ENCODE results near the gene DARS1. TPM values are rescaled to one million over a fixed set of nuclear protein-coding genes. Genes with fewer than 3 reads are reported as not detected.

Gene DARS1
- total and polyA plus RNA-seq, 10 donors: 56.2 to 88.6 (median 66.1) TPM

GRCh38 chr2:135914485-135914884 lies 70.9 kb downstream of the DARS1 start:
- TF ChIP-seq POLR2AphosphoS5 (IDR thresholded peaks at IDR 0.05): no peak
- no peak for TF ChIP-seq CTCF (IDR thresholded peaks at IDR 0.05 in 8 of 11, conservative IDR thresholded peaks at IDR 0.05 in 3 of 11)
- TF ChIP-seq POLR2A (IDR thresholded peaks at IDR 0.05): no peak
- Histone ChIP-seq H3K9me3 (no peaks in the 10 kb centered on the region), H3K27ac (peak overlapping the region in 3 of 8 donors; percentile 21 to 49 (median 29)), H3K4me3 (no peak overlapping the region), H3K4me1 (peaks cover 0 to 24% (median 2%) of the 10 kb centered on the region in 6 donors), H3K27me3 (replicated peaks in 1 of 7) (no peaks in the 10 kb centered on the region), H3K36me3 (peaks cover 3 to 68% (median 18%) of the 10 kb centered on the region in 6 donors)
- intact Hi-C loops (cut with DNase I; ENCODE audit: low total_unique reads): no loop called here
- DNase-seq: no peak
- 49 to 72% (median 70%) methylated on average over 3 of the region's 3 CpGs for WGBS, 5 donors

- intact Hi-C loops (cut with DNase I; ENCODE audit: low total_unique reads): no loop called here
- no peak for TF ChIP-seq POLR2AphosphoS5 (IDR thresholded peaks at IDR 0.05)
- peak; percentile 37 to 82 (median 74) for TF ChIP-seq CTCF (IDR thresholded peaks at IDR 0.05 in 8 of 11, conservative IDR thresholded peaks at IDR 0.05 in 3 of 11)
- no peak for TF ChIP-seq POLR2A (IDR thresholded peaks at IDR 0.05)
- DNase-seq: no peak
These were observed 71.6 kb downstream of the DARS1 start for GRCh38 chr2:135913727-135914365.

GRCh38 chr2:135909976-135910375 lies 75.5 kb downstream of the DARS1 start:
- Histone ChIP-seq H3K9me3 (no peaks in the 10 kb centered on the region), H3K27me3 (replicated peaks in 1 of 7) (no peaks in the 10 kb centered on the region), H3K4me3 (no peak overlapping the region), H3K4me1 (peaks cover 0 to 11% (median 0%) of the 10 kb centered on the region in 6 donors), H3K27ac (no peak overlapping the region), H3K36me3 (peaks cover 3 to 93% (median 30%) of the 10 kb centered on the region in 6 donors)
- no peak for TF ChIP-seq CTCF (IDR thresholded peaks at IDR 0.05 in 8 of 11, conservative IDR thresholded peaks at IDR 0.05 in 3 of 11)
- no peak for TF ChIP-seq POLR2AphosphoS5 (IDR thresholded peaks at IDR 0.05)
- TF ChIP-seq POLR2A (IDR thresholded peaks at IDR 0.05): no peak
- DNase-seq: no peak
- intact Hi-C loops (cut with DNase I; ENCODE audit: low total_unique reads): no loop called here

More at GRCh38 chr2:135913727-135914365, 71.6 kb downstream of the DARS1 start:
- Histone ChIP-seq H3K4me1 (peaks cover 0 to 24% (median 2%) of the 10 kb centered on the region in 6 donors), H3K36me3 (peaks cover 3 to 68% (median 23%) of the 10 kb centered on the region in 6 donors), H3K27ac (peak overlapping the region in 3 of 8 donors; percentile 21 to 49 (median 29)), H3K4me3 (no peak overlapping the region), H3K27me3 (replicated peaks in 1 of 7) (no peaks in the 10 kb centered on the region), H3K9me3 (no peaks in the 10 kb centered on the region)
- 82 to 92% (median 84%) methylated on average over 5 of the region's 5 CpGs for WGBS, 5 donors

DNA sequence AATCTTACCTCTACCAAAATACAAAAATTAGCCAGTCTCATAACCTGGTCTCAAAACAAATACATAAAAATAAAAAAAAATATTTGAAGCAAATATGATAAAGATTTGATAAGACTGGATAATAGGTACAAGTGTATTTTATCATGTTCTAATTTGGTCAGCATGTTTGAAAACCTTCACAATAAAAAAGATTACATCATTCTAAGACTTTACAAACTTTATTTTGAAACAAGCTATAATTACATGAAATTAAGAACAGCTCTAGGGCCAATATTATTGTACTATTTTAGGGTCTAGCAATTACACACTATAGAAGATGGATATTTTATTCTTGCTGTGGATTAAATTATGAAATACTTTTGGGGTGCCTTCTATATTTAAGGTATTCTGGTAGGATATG lies 79.7 kb downstream of the DARS1 start:
- DNase-seq: no peak
- no peak for TF ChIP-seq CTCF (IDR thresholded peaks at IDR 0.05 in 8 of 11, conservative IDR thresholded peaks at IDR 0.05 in 3 of 11)
- no peak for TF ChIP-seq POLR2A (IDR thresholded peaks at IDR 0.05)
- TF ChIP-seq POLR2AphosphoS5 (IDR thresholded peaks at IDR 0.05): no peak
- Histone ChIP-seq H3K9me3 (no peaks in the 10 kb centered on the region), H3K27ac (no peak overlapping the region), H3K27me3 (replicated peaks in 1 of 7) (no peaks in the 10 kb centered on the region), H3K4me3 (no peak overlapping the region), H3K4me1 (no peaks in the 10 kb centered on the region), H3K36me3 (peaks cover 1 to 78% (median 28%) of the 10 kb centered on the region in 6 donors)
- intact Hi-C loops (cut with DNase I; ENCODE audit: low total_unique reads): no loop called here
